WTC11 (cell line): Measurements from ENCODE around the gene ZNF19. TPM values are rescaled to one million over a fixed set of nuclear protein-coding genes. Genes with fewer than 3 reads are reported as not detected.

Experiments used
- ATAC-seq: fragments of 200-7000 bp; cut with Tn5 transposase; 2 replicates; pipeline ENCODE4 v1.10.0; 2021; ENCODE audit warnings: mild to moderate bottlenecking, moderate library complexity
- CTCF ChIA-PET: fragments of 300-600 bp; sonication (Branson Sonifier 250); formaldehyde crosslinking; loops from one replicate; lab custom pipeline; 2021; ENCODE audit warnings: antibody characterized with exemption; lab: Charles Lee
- POLR2A ChIA-PET: fragments of 350-600 bp; sonication (Branson Sonifier 250); formaldehyde crosslinking; loops from one replicate; lab custom pipeline; 2021; ENCODE audit warnings: antibody characterized with exemption; lab: Charles Lee
- DNase-seq: peaks from one replicate; pipeline ENCODE4 v3.0.0; 2021; ENCODE audit warnings: low spot score
- H3K27ac Mint-ChIP-seq: 2 replicates; pipeline ENCODE4 v1.8.0; 2021; ENCODE audit warnings: mixed read lengths
- H3K27me3 Mint-ChIP-seq: 2 replicates; pipeline ENCODE4 v1.8.0; 2021; ENCODE audit warnings: low read depth, mild to moderate bottlenecking, moderate library complexity, mixed read lengths
- H3K36me3 Mint-ChIP-seq: 2 replicates; pipeline ENCODE4 v1.8.0; 2021; ENCODE audit warnings: mixed read lengths
- H3K4me1 Mint-ChIP-seq: 2 replicates; pipeline ENCODE4 v1.8.0; 2022; ENCODE audit warnings: mixed read lengths
- H3K4me3 Mint-ChIP-seq: 2 replicates; pipeline ENCODE4 v1.8.0; 2021; ENCODE audit warnings: mild to moderate bottlenecking, moderate library complexity, mixed read lengths
- H3K9me3 Mint-ChIP-seq: 2 replicates; pipeline ENCODE4 v1.8.0; 2021; ENCODE audit warnings: mixed read lengths
- AFF4 ChIP-seq: sonication (generic); formaldehyde crosslinking; IDR thresholded peaks from 2 replicates; pipeline ENCODE4 v1.8.1; 2023; ENCODE audit warnings: mild to moderate bottlenecking, missing genetic modification reagents, borderline replicate concordance
- ATF2 ChIP-seq: sonication (generic); formaldehyde crosslinking; IDR thresholded peaks from 2 replicates; pipeline ENCODE4 v1.8.1; 2022; ENCODE audit warnings: low read depth, missing genetic modification reagents, borderline replicate concordance
- CDX4 ChIP-seq: fragments of 250-450 bp; sonication (Bioruptor Pico); IDR thresholded peaks from 2 replicates; pipeline ENCODE4 v1.9.0; 2021; ENCODE audit warnings: moderate library complexity, mild to moderate bottlenecking, inconsistent platforms, borderline replicate concordance
- CREB1 ChIP-seq: sonication (generic); formaldehyde crosslinking; IDR thresholded peaks from 2 replicates; pipeline ENCODE4 v1.8.0; 2023; ENCODE audit warnings: mild to moderate bottlenecking, missing genetic modification reagents
- ETV6 ChIP-seq: sonication (generic); formaldehyde crosslinking; IDR thresholded peaks from 2 replicates; pipeline ENCODE4 v1.8.1; 2022; ENCODE audit warnings: mild to moderate bottlenecking, missing genetic modification reagents
- FOXK1 ChIP-seq: sonication (generic); formaldehyde crosslinking; IDR thresholded peaks from 2 replicates; pipeline ENCODE4 v1.8.0; 2022; ENCODE audit warnings: mild to moderate bottlenecking, moderate library complexity, missing genetic modification reagents
- FOXP1 ChIP-seq: sonication (generic); formaldehyde crosslinking; IDR thresholded peaks from 2 replicates; pipeline ENCODE4 v1.8.0; 2022; ENCODE audit warnings: missing genetic modification reagents, mild to moderate bottlenecking, moderate library complexity, borderline replicate concordance
- FOXP4 ChIP-seq: sonication (generic); formaldehyde crosslinking; IDR thresholded peaks from 2 replicates; pipeline ENCODE4 v1.8.0; 2022; ENCODE audit warnings: mild to moderate bottlenecking, missing genetic modification reagents
- GABPB1 ChIP-seq: sonication (generic); formaldehyde crosslinking; IDR thresholded peaks from 2 replicates; pipeline ENCODE4 v1.8.1; 2023; ENCODE audit warnings: mild to moderate bottlenecking, missing genetic modification reagents
- GRHL2 ChIP-seq: fragments of 250-450 bp; sonication (Bioruptor Pico); IDR thresholded peaks from 2 replicates; pipeline ENCODE4 v1.8.0; 2022; ENCODE audit warnings: mild to moderate bottlenecking, moderate library complexity; ENCODE audit not compliant: insufficient replicate concordance, severe bottlenecking
- IRF1 ChIP-seq: sonication (generic); formaldehyde crosslinking; IDR thresholded peaks from 2 replicates; pipeline ENCODE4 v1.8.0; 2023; ENCODE audit warnings: missing genetic modification reagents
- JAZF1 ChIP-seq: fragments of 250-450 bp; sonication (Bioruptor Pico); IDR thresholded peaks from 2 replicates; pipeline ENCODE4 v1.9.0; 2021; ENCODE audit warnings: moderate library complexity, mild to moderate bottlenecking, inconsistent platforms
- MXD4 ChIP-seq: fragments of 250-450 bp; sonication (Bioruptor Pico); IDR thresholded peaks from 2 replicates; pipeline ENCODE4 v1.8.0; 2021; ENCODE audit warnings: mild to moderate bottlenecking, moderate library complexity, borderline replicate concordance
- NFE2L1 ChIP-seq: sonication (generic); formaldehyde crosslinking; IDR thresholded peaks from 2 replicates; pipeline ENCODE4 v1.8.1; 2023; ENCODE audit warnings: missing genetic modification reagents
- NFYB ChIP-seq: sonication (generic); formaldehyde crosslinking; conservative IDR thresholded peaks from 2 replicates; pipeline ENCODE4 v1.8.0; 2022; ENCODE audit warnings: low read depth, missing genetic modification reagents
- OVOL2 ChIP-seq: fragments of 250-450 bp; sonication (Bioruptor Pico); IDR thresholded peaks from 2 replicates; pipeline ENCODE4 v1.9.0; 2021; ENCODE audit warnings: mild to moderate bottlenecking, borderline replicate concordance
- SP1 ChIP-seq: sonication (generic); formaldehyde crosslinking; conservative IDR thresholded peaks from 2 replicates; pipeline ENCODE4 v1.8.1; 2022; ENCODE audit warnings: missing genetic modification reagents
- USF1 ChIP-seq: sonication (generic); formaldehyde crosslinking; IDR thresholded peaks from 2 replicates; pipeline ENCODE4 v1.8.0; 2022; ENCODE audit warnings: mild to moderate bottlenecking, missing genetic modification reagents
- ZBTB21 ChIP-seq: sonication (generic); formaldehyde crosslinking; IDR thresholded peaks from 2 replicates; pipeline ENCODE4 v1.8.1; 2023; ENCODE audit warnings: mild to moderate bottlenecking, missing genetic modification reagents, borderline replicate concordance
- ZNF121 ChIP-seq: sonication (generic); formaldehyde crosslinking; IDR thresholded peaks from 2 replicates; pipeline ENCODE4 v1.8.0; 2023; ENCODE audit warnings: missing genetic modification reagents
- ZNF281 ChIP-seq: sonication (generic); formaldehyde crosslinking; IDR thresholded peaks from 2 replicates; pipeline ENCODE4 v1.8.0; 2023; ENCODE audit warnings: mild to moderate bottlenecking, missing genetic modification reagents
- ZNF423 ChIP-seq: fragments of 250-450 bp; sonication (Bioruptor Pico); IDR thresholded peaks from 2 replicates; pipeline ENCODE4 v2.1.2; 2022; ENCODE audit warnings: mild to moderate bottlenecking, moderate library complexity
- total RNA-seq: library from RNA; stranded (reverse); gene quantifications from 3 replicates; pipeline ENCODE4 v1.2.3, GENCODE V29; 2021

The ZNF19 gene
- total RNA-seq, 1 experiment from 2014 or later: 4.3 TPM

GRCh38 chr16:71448274-71448866, 40.8 kb downstream of the ZNF19 start:
- peaks cover 10% of the 10 kb centered on the region for H3K27me3 Mint-ChIP-seq
- ATAC-seq (no peak), DNase-seq (no peak)
- no peak for TF ChIP-seq CREB1 (CRISPR knock-in tag)
- no peak for TF ChIP-seq FOXP4 (CRISPR knock-in tag)
- TF ChIP-seq ZBTB21 (CRISPR knock-in tag): no peak
- TF ChIP-seq ATF2 (CRISPR knock-in tag): no peak
- TF ChIP-seq SP1 (CRISPR knock-in tag): no peak
- TF ChIP-seq NFE2L1 (CRISPR knock-in tag): no peak
- no peak for TF ChIP-seq MXD4 (CRISPR knock-in tag)
- no peak for TF ChIP-seq GABPB1
- no peak for TF ChIP-seq GRHL2 (CRISPR knock-in tag)
- no peak for TF ChIP-seq IRF1
- TF ChIP-seq OVOL2 (CRISPR knock-in tag): no peak
- TF ChIP-seq JAZF1: no peak
- no peak for TF ChIP-seq NFYB (CRISPR knock-in tag)
- TF ChIP-seq FOXK1 (CRISPR knock-in tag): no peak
- no peak for TF ChIP-seq CDX4
- no peak for TF ChIP-seq ZNF423 (CRISPR knock-in tag)
- H3K9me3 Mint-ChIP-seq: peaks cover 87% of the 10 kb centered on the region
- no peak overlapping the region for H3K4me3 Mint-ChIP-seq
- ChIA-PET POLR2A (no interaction called here), CTCF (no interaction called here)
- H3K4me1 Mint-ChIP-seq: no peaks in the 10 kb centered on the region
- H3K27ac Mint-ChIP-seq: no peak overlapping the region
- H3K36me3 Mint-ChIP-seq: peaks cover 64% of the 10 kb centered on the region

- Mint-ChIP-seq H3K4me3 (no peak overlapping the region), H3K9me3 (peaks cover 43% of the 10 kb centered on the region), H3K27ac (no peak overlapping the region), H3K4me1 (peaks cover 7% of the 10 kb centered on the region; the same call in 1 of the 2 replicates), H3K27me3 (peaks cover 18% of the 10 kb centered on the region), H3K36me3 (peaks cover 18% of the 10 kb centered on the region)
- CTCF ChIA-PET: no interaction called here
- ATAC-seq: no peak
- no peak for DNase-seq
- POLR2A ChIA-PET: no interaction called here
- TF ChIP-seq ZNF281 (CRISPR knock-in tag) (no peak), USF1 (no peak), FOXP4 (CRISPR knock-in tag) (no peak), AFF4 (no peak), ZNF121 (CRISPR knock-in tag) (no peak), ETV6 (CRISPR knock-in tag) (no peak), FOXP1 (no peak)
These were observed 45.4 kb downstream of the ZNF19 start for GRCh38 chr16:71443714-71444113.
